Fibroblast of villous mesenchyme (primary cell): Measurements from ENCODE around the gene RAB40C. TPM values are rescaled to one million over a fixed set of nuclear protein-coding genes. Genes with fewer than 3 reads are reported as not detected.

ENCODE experiments used
- DNase-seq: peaks from one replicate; pipeline ENCODE4 v3.0.0-alpha.2; 2010; ENCODE audit warnings: low read depth
- H3K4me3 ChIP-seq: 2 replicates; pipeline ENCODE4 v1.5.1; 2011; ENCODE audit warnings: low read depth, mild to moderate bottlenecking, low read length
- CTCF ChIP-seq: IDR thresholded peaks from 2 replicates; pipeline ENCODE4 v1.5.1; 2012; ENCODE audit warnings: low read depth, mild to moderate bottlenecking, low read length; ENCODE audit not compliant: insufficient read depth
- total RNA-seq: library from RNA; depleted of rRNA; stranded (reverse); fragments of >200 nt; gene quantifications from 2 replicates; pipeline ENCODE4 v1.2.3, GENCODE V29; 2012

Gene RAB40C
- total RNA-seq, 1 donor, result 9.9 TPM

GRCh38 chr16:635573-636205, 45.8 kb downstream of the RAB40C start:
- peak overlapping the region; percentile 87 for H3K4me3 ChIP-seq
- TF ChIP-seq CTCF, result no peak
- no peak for DNase-seq

GRCh38 chr16:636206-637080, 46.6 kb downstream of the RAB40C start, which contains the start of gene METTL26:
Gene METTL26 (minus strand): TSS chr16:636305. CDS start chr16:636290, 15 bp downstream.
- no peak for TF ChIP-seq CTCF
- peak within 1 kb of the TSS; percentile 87 for H3K4me3 ChIP-seq
- peak; percentile 94 for DNase-seq

- DNase-seq, result peak; percentile 92
- H3K4me3 ChIP-seq, result peak overlapping the region; percentile 87
- no peak for TF ChIP-seq CTCF
Observed at GRCh38 chr16:637081-638018, 47.5 kb downstream of the RAB40C start.

- H3K4me3 ChIP-seq, result no peak overlapping the region
- DNase-seq, result no peak
- no peak for TF ChIP-seq CTCF
Observed at GRCh38 chr16:638034-638543, 48.2 kb downstream of the RAB40C start.

- no peak for DNase-seq
- TF ChIP-seq CTCF, result no peak
- no peak overlapping the region for H3K4me3 ChIP-seq
Observed at GRCh38 chr16:638836-639235, 49.0 kb downstream of the RAB40C start.

- peak overlapping the region; percentile 81 for H3K4me3 ChIP-seq
- TF ChIP-seq CTCF, result no peak
- no peak for DNase-seq
Observed at GRCh38 chr16:640614-641013, 50.7 kb downstream of the RAB40C start.
